H9 (cell line): Measurements from ENCODE around the gene RAMAC. TPM values are rescaled to one million over a fixed set of nuclear protein-coding genes. Genes with fewer than 3 reads are reported as not detected.

Source experiments
- DNase-seq: peaks from one replicate; pipeline ENCODE4 v3.0.0-alpha.2; 2017
- H2AFZ ChIP-seq: one replicate; pipeline ENCODE4 v1.6.1; 2013; ENCODE audit warnings: mild to moderate bottlenecking, low read length, control low read depth, moderate library complexity
- H2AK5ac ChIP-seq: 2 replicates; pipeline ENCODE4 v1.6.1; 2013; ENCODE audit warnings: low read length, control low read depth, mixed read lengths; ENCODE audit not compliant: insufficient read length
- H2BK120ac ChIP-seq: one replicate; pipeline ENCODE4 v1.6.1; 2013; ENCODE audit warnings: low read depth, mild to moderate bottlenecking, low read length, control low read depth, inconsistent platforms; ENCODE audit not compliant: poor library complexity, severe bottlenecking
- H2BK12ac ChIP-seq: 2 replicates; pipeline ENCODE4 v1.6.1; 2013; ENCODE audit warnings: low read length, control low read depth, mixed read lengths, low read depth; ENCODE audit not compliant: insufficient read length
- H2BK15ac ChIP-seq: 2 replicates; pipeline ENCODE4 v1.6.1; 2013; ENCODE audit warnings: low read depth, low read length, control low read depth
- H2BK20ac ChIP-seq: one replicate; pipeline ENCODE4 v1.6.1; 2013; ENCODE audit warnings: low read depth, mild to moderate bottlenecking, low read length, control low read depth, inconsistent platforms; ENCODE audit not compliant: poor library complexity, severe bottlenecking
- H2BK5ac ChIP-seq: 2 replicates; pipeline ENCODE4 v1.6.1; 2013; ENCODE audit warnings: low read length, control low read depth, mixed read lengths; ENCODE audit not compliant: insufficient read length
- H3K14ac ChIP-seq: 2 replicates; pipeline ENCODE4 v1.6.1; 2013; ENCODE audit warnings: low read length, control low read depth; ENCODE audit not compliant: insufficient read depth
- H3K18ac ChIP-seq: 2 replicates; pipeline ENCODE4 v1.6.1; 2013; ENCODE audit warnings: low read depth, mild to moderate bottlenecking, mixed read lengths, low read length, control low read depth; ENCODE audit not compliant: insufficient read length
- H3K23ac ChIP-seq: 2 replicates; pipeline ENCODE4 v1.6.1; 2013; ENCODE audit warnings: low read length, control low read depth, mixed read lengths, low read depth; ENCODE audit not compliant: insufficient read length
- H3K23me2 ChIP-seq: 2 replicates; pipeline ENCODE4 v1.6.1; 2013; ENCODE audit warnings: low read depth, mild to moderate bottlenecking, mixed read lengths, low read length, control low read depth; ENCODE audit not compliant: insufficient read length, poor library complexity, severe bottlenecking
- H3K27ac ChIP-seq: 2 replicates; pipeline ENCODE4 v1.5.1; 2013; ENCODE audit warnings: low read length, control low read depth, mixed read lengths, low read depth; ENCODE audit not compliant: insufficient read length
- H3K27me3 ChIP-seq: 2 replicates; pipeline ENCODE4 v1.6.1; 2013; ENCODE audit warnings: low read length, control low read depth, inconsistent platforms; ENCODE audit not compliant: insufficient read depth
- H3K4ac ChIP-seq: 2 replicates; pipeline ENCODE4 v1.6.1; 2013; ENCODE audit warnings: low read depth, mild to moderate bottlenecking, control low read depth, inconsistent platforms, low read length, moderate library complexity
- H3K4me1 ChIP-seq: 2 replicates; pipeline ENCODE4 v1.6.1; 2013; ENCODE audit warnings: low read length, control low read depth, inconsistent platforms; ENCODE audit not compliant: insufficient read depth
- H3K4me2 ChIP-seq: 2 replicates; pipeline ENCODE4 v1.6.1; 2013; ENCODE audit warnings: low read length, control low read depth, mixed read lengths; ENCODE audit not compliant: insufficient read length, insufficient read depth
- H3K56ac ChIP-seq: 2 replicates; pipeline ENCODE4 v1.6.1; 2013; ENCODE audit warnings: low read depth, mild to moderate bottlenecking, mixed read lengths, low read length, control low read depth; ENCODE audit not compliant: insufficient read length
- H3K79me1 ChIP-seq: 2 replicates; pipeline ENCODE4 v1.6.1; 2013; ENCODE audit warnings: low read depth, mild to moderate bottlenecking, moderate library complexity, low read length, control low read depth, inconsistent platforms; ENCODE audit not compliant: insufficient read depth, poor library complexity, severe bottlenecking
- H3K79me2 ChIP-seq: 2 replicates; pipeline ENCODE4 v1.6.1; 2013; ENCODE audit warnings: low read length, control low read depth, inconsistent platforms; ENCODE audit not compliant: insufficient read depth
- H3K9ac ChIP-seq: 2 replicates; pipeline ENCODE4 v1.6.1; 2013; ENCODE audit warnings: low read length, control low read depth, mixed read lengths; ENCODE audit not compliant: insufficient read length; ENCODE audit errors: extremely low read depth
- H3K9me3 ChIP-seq: one replicate; pipeline ENCODE4 v1.6.1; 2013; ENCODE audit warnings: low read depth, low read length, inconsistent platforms; ENCODE audit not compliant: control insufficient read depth
- H3T11ph ChIP-seq: one replicate; pipeline ENCODE4 v1.6.1; 2013; ENCODE audit warnings: mild to moderate bottlenecking, low read length, control low read depth, inconsistent platforms
- H4K20me1 ChIP-seq: one replicate; pipeline ENCODE4 v1.6.1; 2013; ENCODE audit not compliant: control insufficient read depth, insufficient read length, insufficient read depth
- H4K5ac ChIP-seq: 2 replicates; pipeline ENCODE4 v1.6.1; 2013; ENCODE audit warnings: low read depth, mild to moderate bottlenecking, mixed read lengths, low read length, control low read depth; ENCODE audit not compliant: insufficient read length
- H4K8ac ChIP-seq: replicated peaks from 2 replicates; pipeline ENCODE4 v1.6.1; 2013; ENCODE audit warnings: low read length, control low read depth, mixed read lengths, low read depth; ENCODE audit not compliant: insufficient read length
- H4K91ac ChIP-seq: 2 replicates; pipeline ENCODE4 v1.6.1; 2013; ENCODE audit warnings: low read depth, mild to moderate bottlenecking, moderate library complexity, mixed read lengths, low read length, control low read depth; ENCODE audit not compliant: insufficient read length
- H3K27ac Mint-ChIP-seq, 3 experiments: 2 replicates in 2 of 3; 3 replicates in 1 of 3; pipeline ENCODE4 v1.8.0; 2020 to 2021; ENCODE audit warnings: mixed read lengths in 3 of 3, mild to moderate bottlenecking in 1 of 3, moderate library complexity in 1 of 3
- H3K27me3 Mint-ChIP-seq: 2 replicates; pipeline ENCODE4 v1.8.0; 2021; ENCODE audit warnings: low read depth, mild to moderate bottlenecking, moderate library complexity, mixed read lengths
- H3K36me3 Mint-ChIP-seq, 3 experiments: 2 replicates in 2 of 3; 3 replicates in 1 of 3; pipeline ENCODE4 v1.8.0; 2020 to 2021; ENCODE audit warnings: low read depth in 3 of 3, mixed read lengths in 3 of 3; ENCODE audit not compliant: insufficient read depth in 1 of 3
- H3K4me1 Mint-ChIP-seq, 2 experiments: 2 replicates each; pipeline ENCODE4 v1.8.0; 2020; ENCODE audit warnings: mixed read lengths in 2 of 2
- H3K4me3 Mint-ChIP-seq, 2 experiments: 2 replicates in 1 of 2; 3 replicates in 1 of 2; pipeline ENCODE4 v1.8.0; 2020 to 2021; ENCODE audit warnings: mild to moderate bottlenecking in 2 of 2, mixed read lengths in 2 of 2, moderate library complexity in 1 of 2
- H3K9me3 Mint-ChIP-seq, 2 experiments: 2 replicates in 1 of 2; 3 replicates in 1 of 2; pipeline ENCODE4 v1.8.0; 2020; ENCODE audit warnings: mild to moderate bottlenecking in 2 of 2, mixed read lengths in 2 of 2, moderate library complexity in 1 of 2
- WGBS: extraction: QIAGEN DNeasy Blood & Tissue Kit; methylation state at CpG from one replicate; pipeline ENCODE4 v1.1.7; 2013; ENCODE audit warnings: missing lambda C conversion rate, low lambda C conversion rate, mixed read lengths; ENCODE audit not compliant: insufficient read length; ENCODE audit errors: extremely low coverage; 5-methylcytosine and 5-hydroxymethylcytosine counted together
- total RNA-seq: library from RNA; stranded (reverse); gene quantifications from 2 replicates; pipeline ENCODE4 v1.2.1, GENCODE V29; 2021
- TF ChIP-seq, protein P1 (sequence below): fragments of 200-600 bp; sonication (generic); conservative IDR thresholded peaks from 3 replicates; pipeline ENCODE4 v1.8.0; 2021; ENCODE audit warnings: antibody characterized with exemption, mild to moderate bottlenecking

Gene RAMAC
- total RNA-seq, 1 experiment from 2014 or later = 35.8 TPM

- Mint-ChIP-seq H3K4me1 (peaks cover 3 to 4% of the 10 kb centered on the region in 2 experiments; a peak in 2 of 4 replicates), H3K4me3 (no peak overlapping the region), H3K36me3 (peaks cover 3 to 4% (median 4%) of the 10 kb centered on the region in 3 experiments; a peak in 3 of 7 replicates), H3K27me3 (peaks cover 2% of the 10 kb centered on the region; the same call in 1 of the 2 replicates), H3K9me3 (peaks cover 0 to 5% of the 10 kb centered on the region in 2 experiments; a peak in 2 of 5 replicates), H3K27ac (no peak overlapping the region)
- Histone ChIP-seq H3K27ac (no peak overlapping the region), H2BK120ac (no peak overlapping the region), H2BK20ac (no peak overlapping the region), H2AFZ (no peak overlapping the region), H2BK5ac (no peak overlapping the region), H4K20me1 (no peaks in the 10 kb centered on the region), H4K5ac (no peak overlapping the region), H3K79me1 (no peaks in the 10 kb centered on the region), H3K27me3 (no peaks in the 10 kb centered on the region), H3K56ac (no peak overlapping the region), H2AK5ac (no peak overlapping the region), H4K8ac (no peak overlapping the region), H3K4me2 (no peak overlapping the region), H3K4ac (no peak overlapping the region), H3K23ac (no peak overlapping the region), H3K9ac (no peak overlapping the region), H4K91ac (no peak overlapping the region), H3K14ac (no peak overlapping the region), H3K23me2 (no peaks in the 10 kb centered on the region), H3T11ph (no peak overlapping the region), H3K9me3 (no peaks in the 10 kb centered on the region), H3K79me2 (no peaks in the 10 kb centered on the region), H3K18ac (no peak overlapping the region), H2BK12ac (no peak overlapping the region), H2BK15ac (no peak overlapping the region), H3K4me1 (no peaks in the 10 kb centered on the region)
- WGBS = no CpG with 5 or more reads among the region's 6 CpGs
- DNase-seq = no peak
- TF ChIP-seq, protein P1, sequence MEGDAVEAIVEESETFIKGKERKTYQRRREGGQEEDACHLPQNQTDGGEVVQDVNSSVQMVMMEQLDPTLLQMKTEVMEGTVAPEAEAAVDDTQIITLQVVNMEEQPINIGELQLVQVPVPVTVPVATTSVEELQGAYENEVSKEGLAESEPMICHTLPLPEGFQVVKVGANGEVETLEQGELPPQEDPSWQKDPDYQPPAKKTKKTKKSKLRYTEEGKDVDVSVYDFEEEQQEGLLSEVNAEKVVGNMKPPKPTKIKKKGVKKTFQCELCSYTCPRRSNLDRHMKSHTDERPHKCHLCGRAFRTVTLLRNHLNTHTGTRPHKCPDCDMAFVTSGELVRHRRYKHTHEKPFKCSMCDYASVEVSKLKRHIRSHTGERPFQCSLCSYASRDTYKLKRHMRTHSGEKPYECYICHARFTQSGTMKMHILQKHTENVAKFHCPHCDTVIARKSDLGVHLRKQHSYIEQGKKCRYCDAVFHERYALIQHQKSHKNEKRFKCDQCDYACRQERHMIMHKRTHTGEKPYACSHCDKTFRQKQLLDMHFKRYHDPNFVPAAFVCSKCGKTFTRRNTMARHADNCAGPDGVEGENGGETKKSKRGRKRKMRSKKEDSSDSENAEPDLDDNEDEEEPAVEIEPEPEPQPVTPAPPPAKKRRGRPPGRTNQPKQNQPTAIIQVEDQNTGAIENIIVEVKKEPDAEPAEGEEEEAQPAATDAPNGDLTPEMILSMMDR = no peak
Observed at GRCh38 chr15:82999426-82999825, 13.4 kb downstream of the RAMAC start.
